OCI-LY7 (cell line): ENCODE measurements around the gene TBL1Y. TPM values are rescaled to one million over a fixed set of nuclear protein-coding genes. Genes with fewer than 3 reads are reported as not detected.
A peak's percentile ranks its signal among the peaks of the same experiment; 100 is the strongest.

ENCODE experiments used
- BruUV-seq: library from RNA; stranded (reverse); fragments of 400-500 nt; replicated peaks from 2 replicates; lab custom pipeline; 2021; lab: Mats Ljungman, UMichigan
- CTCF ChIA-PET: fragments of 300-600 bp; sonication (Branson Sonifier 250); formaldehyde crosslinking; loops from one replicate; lab custom pipeline; 2022; ENCODE audit warnings: antibody characterized with exemption; ENCODE audit not compliant: unreplicated experiment; lab: Charles Lee
- POLR2A ChIA-PET: fragments of 300-600 bp; sonication (Branson Sonifier 250); formaldehyde crosslinking; loops from one replicate; lab custom pipeline; 2022; ENCODE audit warnings: antibody characterized with exemption; lab: Charles Lee
- DNase-seq: peaks from one replicate; pipeline ENCODE4 v3.0.0-alpha.2; 2015; ENCODE audit warnings: low spot score
- H2AFZ ChIP-seq: fragments of 200-600 bp; sonication (generic), shearing (Covaris generic); 2 replicates; pipeline ENCODE4 v1.6.1; 2014; ENCODE audit warnings: mild to moderate bottlenecking, antibody characterized with exemption, low read length, moderate library complexity
- H3K27ac ChIP-seq: fragments of 200-600 bp; sonication (generic); 2 replicates; pipeline ENCODE4 v1.5.1; 2014; ENCODE audit warnings: mixed run types, low read depth, mild to moderate bottlenecking, moderate library complexity, low read length, inconsistent platforms; ENCODE audit not compliant: poor library complexity, severe bottlenecking
- H3K36me3 ChIP-seq: fragments of 200-600 bp; sonication (generic); 2 replicates; pipeline ENCODE4 v1.6.1; 2014; ENCODE audit warnings: mild to moderate bottlenecking, antibody characterized with exemption, low read length, moderate library complexity, mixed read lengths; ENCODE audit not compliant: insufficient read depth
- H3K4me1 ChIP-seq: fragments of 200-600 bp; sonication (generic); 2 replicates; pipeline ENCODE4 v1.5.1; 2014; ENCODE audit warnings: mild to moderate bottlenecking, low read length; ENCODE audit not compliant: insufficient read depth, poor library complexity, severe bottlenecking
- H3K4me2 ChIP-seq: fragments of 200-600 bp; sonication (generic); 2 replicates; pipeline ENCODE4 v1.6.1; 2014; ENCODE audit warnings: mild to moderate bottlenecking, low read length
- H3K4me3 ChIP-seq: fragments of 200-600 bp; sonication (generic); 2 replicates; pipeline ENCODE4 v1.5.1; 2014; ENCODE audit warnings: mild to moderate bottlenecking, low read depth, low read length; ENCODE audit not compliant: poor library complexity, severe bottlenecking
- H3K79me2 ChIP-seq: fragments of 200-600 bp; sonication (generic); 2 replicates; pipeline ENCODE4 v1.6.1; 2016; ENCODE audit warnings: low read depth, mild to moderate bottlenecking, low read length, moderate library complexity, mixed read lengths; ENCODE audit not compliant: insufficient read depth
- H3K9me2 ChIP-seq: fragments of 200-600 bp; sonication (generic); 2 replicates; pipeline ENCODE4 v1.6.1; 2016; ENCODE audit warnings: mild to moderate bottlenecking, low read length, mixed read lengths; ENCODE audit not compliant: insufficient read depth
- H3K9me3 ChIP-seq: fragments of 200-600 bp; sonication (generic); 2 replicates; pipeline ENCODE4 v1.6.1; 2014; ENCODE audit warnings: mild to moderate bottlenecking, mixed run types, low read length, mixed read lengths
- H4K20me1 ChIP-seq: fragments of 200-600 bp; sonication (generic); 2 replicates; pipeline ENCODE4 v1.6.1; 2014; ENCODE audit warnings: mild to moderate bottlenecking, antibody characterized with exemption, low read length, moderate library complexity, mixed read lengths; ENCODE audit not compliant: insufficient read depth
- CTCF ChIP-seq: fragments of 200-600 bp; sonication (generic); conservative IDR thresholded peaks from 2 replicates; pipeline ENCODE4 v1.5.1; 2014; ENCODE audit warnings: mild to moderate bottlenecking, antibody characterized with exemption, low read length, moderate library complexity, mixed read lengths
- EZH2phosphoT487 ChIP-seq: fragments of 200-600 bp; sonication (generic); IDR thresholded peaks from 2 replicates; pipeline ENCODE4 v1.6.1; 2018; ENCODE audit warnings: low read depth, borderline replicate concordance, mild to moderate bottlenecking, mixed run types, antibody characterized with exemption, low read length, moderate library complexity, mixed read lengths
- intact Hi-C: fragments of 100-400 bp; cut with micrococcal nuclease; formaldehyde crosslinking; loops from one replicate; pipeline ENCODE4 v1.10.0; 2022; ENCODE audit not compliant: unreplicated experiment
- total RNA-seq, 2 experiments: library from RNA; depleted of rRNA in 1 of 2; stranded (reverse); fragments of >200 nt in 1 of 2; shearing (Covaris generic) in 1 of 2; gene quantifications; 2 replicates each; pipeline ENCODE4 v1.2.3, GENCODE V29; 2014 to 2022

Gene TBL1Y
- total RNA-seq, 2 experiments from 2014 or later, result 16.3 to 20.3 TPM

GRCh38 chrY:6967736-6968135 lies 57.2 kb downstream of the TBL1Y start:
- H3K4me1 ChIP-seq, result peaks cover 21% of the 10 kb centered on the region
- H3K9me2 ChIP-seq, result no peaks in the 10 kb centered on the region
- TF ChIP-seq EZH2phosphoT487 (no peak), CTCF (no peak)
- no peaks in the 10 kb centered on the region for H3K36me3 ChIP-seq
- POLR2A ChIA-PET, result no interaction called here
- DNase-seq, result no peak
- H3K4me3 ChIP-seq, result no peak overlapping the region
- H3K79me2 ChIP-seq, result no peaks in the 10 kb centered on the region
- no peak overlapping the region for H3K27ac ChIP-seq
- CTCF ChIA-PET, result no interaction called here
- intact Hi-C loops, result no loop called here
- BruUV-seq, result no TSS peak
- no peak overlapping the region for H3K4me2 ChIP-seq
- H4K20me1 ChIP-seq, result no peaks in the 10 kb centered on the region
- H3K9me3 ChIP-seq, result no peaks in the 10 kb centered on the region
- H2AFZ ChIP-seq, result no peak overlapping the region

GRCh38 chrY:6968191-6968590 lies 57.7 kb downstream of the TBL1Y start:
- DNase-seq, result no peak
- ChIA-PET CTCF (no interaction called here), POLR2A (interaction anchor here (0.6 to 1.2 kb wide), 2 partner anchors 58 to 124 kb away, joined by 3 read pairs; partner anchors contain the start of gene TBL1Y)
- no peaks in the 10 kb centered on the region for H4K20me1 ChIP-seq
- intact Hi-C loops, result no loop called here
- no peaks in the 10 kb centered on the region for H3K9me2 ChIP-seq
- TF ChIP-seq CTCF (no peak), EZH2phosphoT487 (no peak)
- H2AFZ ChIP-seq, result no peak overlapping the region
- no peak overlapping the region for H3K27ac ChIP-seq
- no peaks in the 10 kb centered on the region for H3K79me2 ChIP-seq
- H3K36me3 ChIP-seq, result no peaks in the 10 kb centered on the region
- no TSS peak for BruUV-seq
- peak overlapping the region; percentile 34 for H3K4me2 ChIP-seq
- no peaks in the 10 kb centered on the region for H3K9me3 ChIP-seq
- H3K4me3 ChIP-seq, result no peak overlapping the region
- H3K4me1 ChIP-seq, result peaks cover 25% of the 10 kb centered on the region

GRCh38 chrY:6972271-6972887 lies 61.9 kb downstream of the TBL1Y start:
- peaks cover 63% of the 10 kb centered on the region for H3K4me1 ChIP-seq
- no peaks in the 10 kb centered on the region for H3K9me3 ChIP-seq
- no peak for DNase-seq
- H3K4me2 ChIP-seq, result no peak overlapping the region
- no TSS peak for BruUV-seq
- intact Hi-C loops, result no loop called here
- H2AFZ ChIP-seq, result no peak overlapping the region
- ChIA-PET POLR2A (no interaction called here), CTCF (no interaction called here)
- H3K9me2 ChIP-seq, result no peaks in the 10 kb centered on the region
- no peak overlapping the region for H3K27ac ChIP-seq
- H4K20me1 ChIP-seq, result no peaks in the 10 kb centered on the region
- H3K4me3 ChIP-seq, result no peak overlapping the region
- TF ChIP-seq EZH2phosphoT487, result no peak
- H3K36me3 ChIP-seq, result no peaks in the 10 kb centered on the region
- no peaks in the 10 kb centered on the region; the same call in 1 of the 2 replicates for H3K79me2 ChIP-seq
